ENCODE data around the gene ZFP36L2. TPM values are rescaled to one million over a fixed set of nuclear protein-coding genes. Genes with fewer than 3 reads are reported as not detected.

ZFP36L2 gene
- total and polyA plus RNA-seq, 2 donors (not counting 3 experiments of a cell fraction or from before 2014, with no cell fraction given) = 14.5 to 75.9 TPM

GRCh38 chr2:43221124-43221762, 5.2 kb downstream of the ZFP36L2 start:
- FAIRE-seq = peak; percentile 21
- dilution Hi-C loops (cut with MboI; ENCODE audit: extremely low pct_ligation_motif_present, low sequenced_read_pairs) (loop anchor here (10.0 kb wide), 1 partner anchor 46 kb away; no protein-coding TSS in a partner anchor), intact Hi-C loops (cut with micrococcal nuclease) (loop anchor here (5.0 kb wide), 1 partner anchor 179 kb away; no protein-coding TSS in a partner anchor)
- ChIA-PET CTCF (interaction anchor here (0.8 to 12.8 kb wide), 13 partner anchors 8 to 362 kb away, joined by 3 to 240 read pairs (median 6); no protein-coding TSS in a partner anchor), POLR2A (interaction anchor here (1.0 to 3.4 kb wide), 4 partner anchors 47 to 246 kb away, joined by 4 to 12 read pairs (median 7); no protein-coding TSS in a partner anchor)
- no peaks in the 10 kb centered on the region for H4K20me1 ChIP-seq (replicated peaks; ENCODE audit: control insufficient read depth, extremely low read depth, insufficient read depth, low read length)
- H3K4me2 ChIP-seq (ENCODE audit: insufficient read depth, low read length) = peak overlapping the region; percentile 85
- DNase-seq (ENCODE audit: low read depth, low spot score) = peak; percentile 80
- BruUV-seq (replicated peaks) = no TSS peak
- TF ChIP-seq, protein P1, sequence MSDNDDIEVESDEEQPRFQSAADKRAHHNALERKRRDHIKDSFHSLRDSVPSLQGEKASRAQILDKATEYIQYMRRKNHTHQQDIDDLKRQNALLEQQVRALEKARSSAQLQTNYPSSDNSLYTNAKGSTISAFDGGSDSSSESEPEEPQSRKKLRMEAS (IDR thresholded peaks at IDR 0.05; ENCODE audit: insufficient read depth, insufficient read length) = no peak
- TF ChIP-seq POLR2AphosphoS5 (IDR thresholded peaks at IDR 0.05; ENCODE audit: insufficient read depth, low read depth, low read length) = peak; percentile 6
- no peaks in the 10 kb centered on the region for H3K9me3 ChIP-seq (replicated peaks; ENCODE audit: control insufficient read depth, insufficient read depth, low read length)
- peak overlapping the region in 2 of 3 experiments; percentile 90 to 93 for H3K4me3 ChIP-seq (replicated peaks in 1 of 3; ENCODE audit: insufficient read depth in 1 of 3, low read depth in 1 of 3, low read length in 3 of 3)
- peaks cover 0 to 6% of the 10 kb centered on the region in 2 experiments for H3K36me3 ChIP-seq (ENCODE audit: control insufficient read depth in 2 of 2, extremely low read depth in 1 of 2, insufficient read depth in 2 of 2, low read length in 2 of 2)
- peaks cover 54% of the 10 kb centered on the region for H3K4me1 ChIP-seq (ENCODE audit: control insufficient read depth, extremely low read depth, insufficient read depth, low read length)
- H3K9ac ChIP-seq (replicated peaks; ENCODE audit: extremely low read depth, insufficient read depth, low read length) = peak overlapping the region; percentile 90
- H3K79me2 ChIP-seq (ENCODE audit: control insufficient read depth, insufficient read depth, low read length) = peaks cover 48% of the 10 kb centered on the region
- no peaks in the 10 kb centered on the region for H3K27me3 ChIP-seq (ENCODE audit: control insufficient read depth in 2 of 2, insufficient read depth in 2 of 2, low read length in 2 of 2)
- H3K27ac ChIP-seq (ENCODE audit: insufficient read depth, low read depth, low read length) = peak overlapping the region; percentile 88
- H3K9me1 ChIP-seq (replicated peaks; ENCODE audit: control insufficient read depth, extremely low read depth, insufficient read depth, low read length) = no peaks in the 10 kb centered on the region
- no peak overlapping the region for H2AFZ ChIP-seq (ENCODE audit: low read depth, low read length)

- Histone ChIP-seq H3K4me2 (ENCODE audit: insufficient read depth, low read length) (peak overlapping the region; percentile 85), H3K4me3 (replicated peaks in 1 of 3; ENCODE audit: insufficient read depth in 1 of 3, low read depth in 1 of 3, low read length in 3 of 3) (peak overlapping the region in 1 of 3 experiments; percentile 37), H3K9ac (replicated peaks; ENCODE audit: extremely low read depth, insufficient read depth, low read length) (peak overlapping the region; percentile 90), H3K9me3 (replicated peaks; ENCODE audit: control insufficient read depth, insufficient read depth, low read length) (no peaks in the 10 kb centered on the region), H3K79me2 (ENCODE audit: control insufficient read depth, insufficient read depth, low read length) (peaks cover 43% of the 10 kb centered on the region), H3K27me3 (ENCODE audit: control insufficient read depth in 2 of 2, insufficient read depth in 2 of 2, low read length in 2 of 2) (no peaks in the 10 kb centered on the region), H3K36me3 (ENCODE audit: control insufficient read depth in 2 of 2, extremely low read depth in 1 of 2, insufficient read depth in 2 of 2, low read length in 2 of 2) (peaks cover 0 to 6% of the 10 kb centered on the region in 2 experiments), H4K20me1 (replicated peaks; ENCODE audit: control insufficient read depth, extremely low read depth, insufficient read depth, low read length) (no peaks in the 10 kb centered on the region), H2AFZ (ENCODE audit: low read depth, low read length) (no peak overlapping the region), H3K27ac (ENCODE audit: insufficient read depth, low read depth, low read length) (peak overlapping the region; percentile 88), H3K9me1 (replicated peaks; ENCODE audit: control insufficient read depth, extremely low read depth, insufficient read depth, low read length) (no peaks in the 10 kb centered on the region), H3K4me1 (ENCODE audit: control insufficient read depth, extremely low read depth, insufficient read depth, low read length) (peaks cover 54% of the 10 kb centered on the region)
- DNase-seq (ENCODE audit: low read depth, low spot score) (no peak), FAIRE-seq (peak; percentile 4)
- intact Hi-C loops (cut with micrococcal nuclease) (loop anchor here (5.0 kb wide), 1 partner anchor 178 kb away; no protein-coding TSS in a partner anchor), dilution Hi-C loops (cut with MboI; ENCODE audit: extremely low pct_ligation_motif_present, low sequenced_read_pairs) (loop anchor here (10.0 kb wide), 1 partner anchor 46 kb away; no protein-coding TSS in a partner anchor)
- TF ChIP-seq CTCF (IDR thresholded peaks at IDR 0.05; ENCODE audit: extremely low read depth in 1 of 2, insufficient read depth in 1 of 2, low read depth in 1 of 2, low read length in 2 of 2) (no peak), FOS (IDR thresholded peaks at IDR 0.05; ENCODE audit: borderline replicate concordance, insufficient read depth, low read length) (no peak), POLR2A (IDR thresholded peaks at IDR 0.05; ENCODE audit: low read depth, low read length) (no peak), POLR2AphosphoS5 (IDR thresholded peaks at IDR 0.05; ENCODE audit: insufficient read depth, low read depth, low read length) (no peak)
- BruUV-seq (replicated peaks) = no TSS peak
- ChIA-PET POLR2A (interaction anchor here (1.7 to 3.4 kb wide), 2 partner anchors 46 to 52 kb away, joined by 10 to 12 read pairs; no protein-coding TSS in a partner anchor), CTCF (interaction anchor here (0.7 to 12.8 kb wide), 10 partner anchors 9 to 273 kb away, joined by 3 to 240 read pairs (median 12); no protein-coding TSS in a partner anchor)
These were observed 5.7 kb downstream of the ZFP36L2 start for GRCh38 chr2:43220760-43221123.
